Endothelial cell of umbilical vein (primary cell): Measurements from ENCODE around the gene RHOG.

Experiments used
- CTCF ChIP-seq, 2 donors: IDR thresholded peaks; 1 replicate in 1 of 2; 2 replicates in 1 of 2; pipeline ENCODE4 v1.5.1; 2011; ENCODE audit warnings: low read length in 2 of 2, mild to moderate bottlenecking in 2 of 2, moderate library complexity in 2 of 2, control low read depth in 1 of 2, inconsistent platforms in 1 of 2, low read depth in 1 of 2; ENCODE audit not compliant: insufficient read depth in 1 of 2; ENCODE audit errors: extremely low read depth in 1 of 2
- EZH2 ChIP-seq: IDR thresholded peaks from 2 replicates; pipeline ENCODE4 v1.6.1; 2012; ENCODE audit warnings: borderline replicate concordance, low read depth, mild to moderate bottlenecking, moderate library complexity, low read length, inconsistent platforms; ENCODE audit not compliant: severe bottlenecking
- MAX ChIP-seq: IDR thresholded peaks from 2 replicates; pipeline ENCODE4 v1.6.1; 2011; ENCODE audit not compliant: insufficient read depth, insufficient read length

- peak; percentile 23 to 32 for TF ChIP-seq CTCF (IDR thresholded peaks at IDR 0.05; ENCODE audit: extremely low read depth in 1 of 2, insufficient read depth in 1 of 2, low read depth in 1 of 2, low read length in 2 of 2)
- TF ChIP-seq MAX, result no peak
- no peak for TF ChIP-seq EZH2
Measured at GRCh38 chr11:3808861-3809623, 31.7 kb downstream of the RHOG start.
